Measurements from ENCODE around the gene ATP6V1D. TPM values are rescaled to one million over a fixed set of nuclear protein-coding genes. Genes with fewer than 3 reads are reported as not detected.

ATP6V1D gene
- total RNA-seq, 1 experiment from 2014 or later, result 38.5 TPM

- TF ChIP-seq EZH2phosphoT487 (IDR thresholded peaks at IDR 0.05; ENCODE audit: borderline replicate concordance) (no peak), ZFX (IDR thresholded peaks at IDR 0.05) (peak; percentile 93), RAD21 (IDR thresholded peaks at IDR 0.05; ENCODE audit: low read depth) (no peak), SIN3A (IDR thresholded peaks at IDR 0.05; ENCODE audit: low read depth) (peak; percentile 24; the same call in 1 of the 2 replicates)
- ChIA-PET POLR2A (interaction anchor here (0.9 to 1.3 kb wide), 3 partner anchors 9 to 53 kb away, joined by 3 read pairs; partner anchors contain the start of gene PLEK2), RAD21 (ENCODE audit: low non-redundant PET in 1 of 2, low total read pairs in 2 of 2, uncharacterized antibody in 2 of 2, unreplicated experiment in 2 of 2) (interaction anchor here in 1 of 2 experiments (1.4 kb wide), 1 partner anchor 344 kb away, joined by 3 read pairs; no protein-coding TSS in a partner anchor), CTCF (interaction anchor here (0.6 to 1.4 kb wide), 11 partner anchors 9 to 736 kb away, joined by 3 to 14 read pairs (median 4); no protein-coding TSS in a partner anchor)
- H3K9me2 ChIP-seq (ENCODE audit: insufficient read depth), result no peaks in the 10 kb centered on the region
- H3K27ac ChIP-seq (ENCODE audit: low read depth, low read length), result peak overlapping the region; percentile 63
- no peaks in the 10 kb centered on the region for H3K27me3 ChIP-seq (ENCODE audit: insufficient read depth, low read length)
- peak overlapping the region; percentile 92 for H3K9ac ChIP-seq (ENCODE audit: low read length)
- DNase-seq (ENCODE audit: low read depth, low spot score) (no peak), ATAC-seq (peak; percentile 57)
- H2AFZ ChIP-seq (ENCODE audit: low read depth, low read length, poor library complexity, severe bottlenecking), result no peak overlapping the region
- H3K4me1 ChIP-seq (ENCODE audit: control insufficient read depth in 1 of 2, insufficient read depth in 2 of 2, low read length in 2 of 2), result peaks cover 9 to 17% of the 10 kb centered on the region in 2 experiments; a peak in 3 of 4 replicates
- BruUV-seq (replicated peaks), result TSS peak; percentile 76
- H3K79me2 ChIP-seq (ENCODE audit: insufficient read depth, low read length), result peaks cover 86% of the 10 kb centered on the region
- H3K9me3 ChIP-seq (ENCODE audit: control insufficient read depth in 1 of 2, insufficient read depth in 1 of 2, low read depth in 1 of 2, low read length in 2 of 2), result no peaks in the 10 kb centered on the region
- H3K4me2 ChIP-seq (ENCODE audit: low read length), result peak overlapping the region; percentile 89
- peaks cover 12 to 13% of the 10 kb centered on the region in 2 experiments for H3K36me3 ChIP-seq (ENCODE audit: control insufficient read depth in 1 of 2, insufficient read depth in 2 of 2, low read length in 2 of 2)
- intact Hi-C loops (cut with micrococcal nuclease), result no loop called here
- H3K4me3 ChIP-seq (replicated peaks in 1 of 2; ENCODE audit: low read depth in 1 of 2, low read length in 2 of 2), result peak overlapping the region; percentile 74 to 93
- H4K20me1 ChIP-seq (ENCODE audit: insufficient read depth), result peaks cover 17% of the 10 kb centered on the region; the same call in 1 of the 2 replicates
Measured at GRCh38 chr14:67360470-67361206, 1.0 kb upstream of the ATP6V1D start.

DNA sequence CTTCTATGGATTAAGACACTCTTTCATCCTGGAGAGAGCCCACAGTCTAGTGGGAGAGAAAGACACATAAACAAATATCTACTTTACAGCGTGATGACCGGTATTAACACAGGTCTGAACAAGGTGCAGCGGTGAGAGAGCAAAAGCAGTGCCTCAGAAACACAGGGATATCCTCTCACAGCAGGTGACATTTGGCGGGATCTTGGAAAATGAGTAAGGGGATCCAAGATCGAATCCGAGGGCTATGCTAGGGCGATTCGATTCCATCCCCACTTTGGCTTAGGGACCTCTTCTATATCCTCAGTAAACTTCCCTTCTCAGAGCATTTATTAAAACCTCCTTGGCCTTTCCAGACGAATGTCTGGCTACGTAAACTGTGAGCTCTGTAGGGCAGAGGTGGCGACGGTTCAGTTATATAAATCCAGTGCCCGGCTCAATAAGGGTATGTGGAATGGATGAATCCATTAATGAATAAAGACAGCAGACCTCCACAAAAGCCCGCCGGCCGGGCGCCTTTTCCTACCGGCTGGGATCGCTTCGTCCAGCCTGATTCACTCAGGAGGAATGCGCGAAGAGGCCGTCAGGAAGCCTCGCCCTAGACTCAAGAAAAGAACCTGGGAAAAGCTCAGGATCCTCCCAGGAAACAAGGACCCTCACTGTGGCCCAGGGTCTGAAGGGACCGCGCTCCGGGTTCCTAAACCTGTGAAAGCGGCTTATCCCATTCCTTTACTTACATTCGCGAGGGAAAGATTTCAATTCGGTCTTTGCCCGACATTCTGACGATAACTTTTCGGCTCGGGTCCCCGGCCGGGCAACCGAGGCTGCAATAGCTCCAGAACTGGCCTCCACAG lies 455 bp downstream of the ATP6V1D start:
- CTCF ChIA-PET, result interaction anchor here (0.6 to 1.4 kb wide), 37 partner anchors 8 to 1001 kb away, joined by 3 to 14 read pairs (median 4); partner anchors contain the start of genes GPHN, PIGH and RDH12
- H2AFZ ChIP-seq (ENCODE audit: low read depth, low read length, poor library complexity, severe bottlenecking), result no peak overlapping the region
- POLR2A ChIA-PET, result interaction anchor here (0.8 to 1.3 kb wide), 6 partner anchors 9 to 55 kb away, joined by 3 read pairs; partner anchors contain the start of gene PLEK2
- peaks cover 11% of the 10 kb centered on the region; the same call in 1 of the 2 replicates for H4K20me1 ChIP-seq (ENCODE audit: insufficient read depth)
- peak overlapping the region; percentile 89 for H3K4me2 ChIP-seq (ENCODE audit: low read length)
- peak overlapping the region; percentile 92 for H3K9ac ChIP-seq (ENCODE audit: low read length)
- no peaks in the 10 kb centered on the region for H3K9me2 ChIP-seq (ENCODE audit: insufficient read depth)
- RAD21 ChIA-PET (ENCODE audit: low non-redundant PET in 1 of 2, low total read pairs in 2 of 2, uncharacterized antibody in 2 of 2, unreplicated experiment in 2 of 2), result interaction anchor here in 1 of 2 experiments (1.4 kb wide), 1 partner anchor 345 kb away, joined by 3 read pairs; no protein-coding TSS in a partner anchor
- H3K27ac ChIP-seq (ENCODE audit: low read depth, low read length), result peak overlapping the region; percentile 36; the same call in 1 of the 2 replicates
- intact Hi-C loops (cut with micrococcal nuclease), result no loop called here
- H3K79me2 ChIP-seq (ENCODE audit: insufficient read depth, low read length), result peaks cover 72% of the 10 kb centered on the region
- H3K27me3 ChIP-seq (ENCODE audit: insufficient read depth, low read length), result no peaks in the 10 kb centered on the region
- H3K4me3 ChIP-seq (replicated peaks in 1 of 2; ENCODE audit: low read depth in 1 of 2, low read length in 2 of 2), result peak overlapping the region; percentile 74 to 93
- peaks cover 3 to 5% of the 10 kb centered on the region in 2 experiments; a peak in 1 of 4 replicates for H3K36me3 ChIP-seq (ENCODE audit: control insufficient read depth in 1 of 2, insufficient read depth in 2 of 2, low read length in 2 of 2)
- ATAC-seq, result peak; percentile 19
- peaks cover 9 to 17% of the 10 kb centered on the region in 2 experiments; a peak in 3 of 4 replicates for H3K4me1 ChIP-seq (ENCODE audit: control insufficient read depth in 1 of 2, insufficient read depth in 2 of 2, low read length in 2 of 2)
- H3K9me3 ChIP-seq (ENCODE audit: control insufficient read depth in 1 of 2, insufficient read depth in 1 of 2, low read depth in 1 of 2, low read length in 2 of 2), result no peaks in the 10 kb centered on the region
- BruUV-seq (replicated peaks), result TSS peak; percentile 49
- TF ChIP-seq EGR1 (IDR thresholded peaks at IDR 0.05; ENCODE audit: low read depth) (peak; percentile 16; the same call in 1 of the 2 replicates), ELF1 (IDR thresholded peaks at IDR 0.05; ENCODE audit: borderline replicate concordance, low read depth) (no peak), CEBPB (IDR thresholded peaks at IDR 0.05; ENCODE audit: low read depth) (no peak), FOSL1 (IDR thresholded peaks at IDR 0.05; ENCODE audit: low read depth) (no peak)
- TF ChIP-seq, protein P1, sequence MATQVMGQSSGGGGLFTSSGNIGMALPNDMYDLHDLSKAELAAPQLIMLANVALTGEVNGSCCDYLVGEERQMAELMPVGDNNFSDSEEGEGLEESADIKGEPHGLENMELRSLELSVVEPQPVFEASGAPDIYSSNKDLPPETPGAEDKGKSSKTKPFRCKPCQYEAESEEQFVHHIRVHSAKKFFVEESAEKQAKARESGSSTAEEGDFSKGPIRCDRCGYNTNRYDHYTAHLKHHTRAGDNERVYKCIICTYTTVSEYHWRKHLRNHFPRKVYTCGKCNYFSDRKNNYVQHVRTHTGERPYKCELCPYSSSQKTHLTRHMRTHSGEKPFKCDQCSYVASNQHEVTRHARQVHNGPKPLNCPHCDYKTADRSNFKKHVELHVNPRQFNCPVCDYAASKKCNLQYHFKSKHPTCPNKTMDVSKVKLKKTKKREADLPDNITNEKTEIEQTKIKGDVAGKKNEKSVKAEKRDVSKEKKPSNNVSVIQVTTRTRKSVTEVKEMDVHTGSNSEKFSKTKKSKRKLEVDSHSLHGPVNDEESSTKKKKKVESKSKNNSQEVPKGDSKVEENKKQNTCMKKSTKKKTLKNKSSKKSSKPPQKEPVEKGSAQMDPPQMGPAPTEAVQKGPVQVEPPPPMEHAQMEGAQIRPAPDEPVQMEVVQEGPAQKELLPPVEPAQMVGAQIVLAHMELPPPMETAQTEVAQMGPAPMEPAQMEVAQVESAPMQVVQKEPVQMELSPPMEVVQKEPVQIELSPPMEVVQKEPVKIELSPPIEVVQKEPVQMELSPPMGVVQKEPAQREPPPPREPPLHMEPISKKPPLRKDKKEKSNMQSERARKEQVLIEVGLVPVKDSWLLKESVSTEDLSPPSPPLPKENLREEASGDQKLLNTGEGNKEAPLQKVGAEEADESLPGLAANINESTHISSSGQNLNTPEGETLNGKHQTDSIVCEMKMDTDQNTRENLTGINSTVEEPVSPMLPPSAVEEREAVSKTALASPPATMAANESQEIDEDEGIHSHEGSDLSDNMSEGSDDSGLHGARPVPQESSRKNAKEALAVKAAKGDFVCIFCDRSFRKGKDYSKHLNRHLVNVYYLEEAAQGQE (IDR thresholded peaks at IDR 0.05; ENCODE audit: low read depth), result no peak
- TF ChIP-seq, protein P2, sequence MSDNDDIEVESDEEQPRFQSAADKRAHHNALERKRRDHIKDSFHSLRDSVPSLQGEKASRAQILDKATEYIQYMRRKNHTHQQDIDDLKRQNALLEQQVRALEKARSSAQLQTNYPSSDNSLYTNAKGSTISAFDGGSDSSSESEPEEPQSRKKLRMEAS (IDR thresholded peaks at IDR 0.05), result no peak
- DNase-seq (ENCODE audit: low read depth, low spot score), result no peak

All from HCT116 (cell line).